ENCODE results near the gene URM1.
"Not testable (repeated sequence)": the region's sequence is repeated elsewhere in the genome, so short reads cannot be mapped to it uniquely, and the experiment has no call there.

URM1 gene

GRCh38 chr9:128414461-128414860 is 43.3 kb downstream of the URM1 start:
- intact Hi-C loops (cut with micrococcal nuclease): loop anchor here (5.0 kb wide), 1 partner anchor 117 kb away; no protein-coding TSS in a partner anchor
- Mint-ChIP-seq H3K27ac (no peak overlapping the region), H3K4me1 (ENCODE audit: low read depth) (peaks cover 11% of the 10 kb centered on the region)

DNA sequence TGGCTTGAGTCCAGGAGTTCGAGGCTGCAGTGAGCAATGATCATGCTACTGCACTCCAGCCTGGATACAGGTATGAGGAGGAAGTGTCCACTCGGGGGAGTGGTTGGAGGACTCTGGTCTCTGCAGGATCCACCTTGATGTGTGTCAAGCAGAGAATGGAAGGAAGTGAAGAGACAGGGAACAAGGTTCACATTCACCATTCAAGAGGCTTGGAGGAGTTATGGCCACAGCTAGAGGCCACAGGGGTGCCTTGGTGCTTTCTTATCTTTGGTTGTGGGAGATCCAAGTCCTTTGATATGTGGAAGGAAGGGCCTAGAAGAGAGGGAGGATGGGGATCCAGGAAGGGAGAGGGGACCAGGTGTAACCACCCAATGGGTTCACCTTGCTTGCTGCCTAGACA is 44.1 kb downstream of the URM1 start:
- no peaks in the 10 kb centered on the region for H3K36me3 Mint-ChIP-seq (ENCODE audit: low read depth)
- peaks cover 16% of the 10 kb centered on the region for H3K4me1 Mint-ChIP-seq (ENCODE audit: low read depth)
- H3K27ac Mint-ChIP-seq: no peak overlapping the region
- no peaks in the 10 kb centered on the region for H3K9me3 Mint-ChIP-seq
- intact Hi-C loops (cut with micrococcal nuclease): no loop called here
- no peak overlapping the region for H3K4me3 Mint-ChIP-seq
- peaks cover 68% of the 10 kb centered on the region for H3K27me3 Mint-ChIP-seq

More at GRCh38 chr9:128414461-128414860, 43.3 kb downstream of the URM1 start:
- H3K27me3 Mint-ChIP-seq: peaks cover 69% of the 10 kb centered on the region
- H3K4me3 Mint-ChIP-seq: no peak overlapping the region
- H3K36me3 Mint-ChIP-seq (ENCODE audit: low read depth): no peaks in the 10 kb centered on the region
- H3K9me3 Mint-ChIP-seq: no peaks in the 10 kb centered on the region

DNA sequence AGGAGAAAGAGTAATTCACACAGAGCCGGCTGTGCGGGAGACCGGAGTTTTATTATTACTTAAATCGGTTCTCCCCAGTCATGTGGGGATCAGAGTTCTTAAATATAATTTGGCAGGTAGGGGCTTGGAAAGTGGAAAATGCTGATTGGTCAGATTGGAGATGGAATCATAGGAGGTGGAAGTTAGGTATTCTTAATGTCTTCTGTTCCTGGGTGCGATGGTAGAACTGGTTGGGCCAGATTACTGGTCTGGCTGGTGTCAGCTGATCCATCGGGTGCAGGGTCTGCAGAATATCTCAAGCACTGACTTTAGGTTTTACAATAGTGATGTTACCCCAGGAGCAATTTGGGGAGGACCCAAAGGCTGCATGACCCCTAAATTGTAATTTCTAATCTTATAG is 44.8 kb downstream of the URM1 start:
- peaks cover 18% of the 10 kb centered on the region for H3K4me1 Mint-ChIP-seq (ENCODE audit: low read depth)
- intact Hi-C loops (cut with micrococcal nuclease): no loop called here
- H3K27ac Mint-ChIP-seq: no peak overlapping the region
- no peaks in the 10 kb centered on the region for H3K36me3 Mint-ChIP-seq (ENCODE audit: low read depth)
- no peak overlapping the region for H3K4me3 Mint-ChIP-seq
- peaks cover 63% of the 10 kb centered on the region for H3K27me3 Mint-ChIP-seq
- no peaks in the 10 kb centered on the region for H3K9me3 Mint-ChIP-seq

- Mint-ChIP-seq H3K27ac (no peak overlapping the region), H3K4me3 (no peak overlapping the region), H3K27me3 (peaks cover 62% of the 10 kb centered on the region), H3K4me1 (ENCODE audit: low read depth) (peaks cover 23% of the 10 kb centered on the region), H3K9me3 (no peaks in the 10 kb centered on the region), H3K36me3 (ENCODE audit: low read depth) (no peaks in the 10 kb centered on the region)
- intact Hi-C loops (cut with micrococcal nuclease): no loop called here
These were observed 45.4 kb downstream of the URM1 start for GRCh38 chr9:128416432-128417019.

DNA sequence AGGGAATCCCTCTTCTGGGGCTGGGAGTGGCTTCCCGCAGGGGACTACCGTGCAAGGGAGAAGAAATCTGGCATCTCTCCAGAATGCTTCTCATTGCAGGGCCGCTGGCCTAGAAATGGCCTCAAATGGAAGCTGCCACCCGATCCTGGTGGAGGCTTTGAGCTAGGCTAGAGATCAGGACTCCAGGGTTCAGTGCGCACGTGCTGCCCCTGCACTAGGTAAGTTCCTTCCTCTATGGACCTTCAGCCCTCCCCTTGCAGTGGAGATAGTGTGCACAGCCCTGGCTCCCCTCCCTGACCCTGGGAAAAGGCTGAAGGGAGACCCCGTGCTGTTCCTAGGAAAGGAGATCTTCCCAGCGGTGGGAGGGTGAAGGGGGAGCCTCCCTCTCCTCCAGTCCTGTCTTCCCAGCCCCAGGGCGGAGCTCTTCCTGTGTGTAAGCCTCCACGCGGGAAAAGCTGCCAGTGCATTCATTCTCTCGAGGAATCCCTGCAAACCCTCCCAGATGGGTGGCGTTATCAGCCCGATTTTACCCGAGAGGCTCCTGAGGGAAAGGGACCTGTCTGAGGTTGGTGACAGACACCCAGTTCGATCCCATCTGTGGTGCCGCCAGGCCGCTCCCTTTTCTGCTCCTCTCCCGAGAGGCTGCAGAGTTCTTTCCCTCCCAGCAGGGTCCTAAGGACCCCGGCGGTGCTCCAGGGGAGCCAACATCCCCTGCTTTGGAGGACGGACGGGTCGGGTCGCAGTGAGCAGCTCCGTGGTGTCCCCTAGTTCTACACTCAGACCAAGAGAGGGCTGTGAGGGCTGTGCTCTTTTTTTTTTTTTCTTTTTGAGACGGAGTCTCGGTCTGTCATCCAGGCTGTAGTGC is 48.1 kb downstream of the URM1 start:
- intact Hi-C loops (cut with micrococcal nuclease): no loop called here
- Mint-ChIP-seq H3K27me3 (peaks cover 56% of the 10 kb centered on the region), H3K9me3 (no peaks in the 10 kb centered on the region), H3K27ac (no peak overlapping the region), H3K4me1 (ENCODE audit: low read depth) (peaks cover 28% of the 10 kb centered on the region), H3K36me3 (ENCODE audit: low read depth) (no peaks in the 10 kb centered on the region), H3K4me3 (peak overlapping the region; percentile 74)

- no peaks in the 10 kb centered on the region for H3K36me3 Mint-ChIP-seq (ENCODE audit: low read depth)
- peaks cover 51% of the 10 kb centered on the region for H3K27me3 Mint-ChIP-seq
- H3K4me3 Mint-ChIP-seq: peak overlapping the region; percentile 74
- intact Hi-C loops (cut with micrococcal nuclease): no loop called here
- H3K4me1 Mint-ChIP-seq (ENCODE audit: low read depth): peaks cover 28% of the 10 kb centered on the region
- no peaks in the 10 kb centered on the region for H3K9me3 Mint-ChIP-seq
- no peak overlapping the region for H3K27ac Mint-ChIP-seq
These were observed 49.0 kb downstream of the URM1 start for GRCh38 chr9:128420060-128420650.

- H3K36me3 Mint-ChIP-seq (ENCODE audit: low read depth): no peaks in the 10 kb centered on the region
- H3K9me3 Mint-ChIP-seq: no peaks in the 10 kb centered on the region
- H3K27ac Mint-ChIP-seq: peak within 1 kb of the TSS; percentile 39
- intact Hi-C loops (cut with micrococcal nuclease): no loop called here
- peak within 1 kb of the TSS; percentile 75 for H3K4me3 Mint-ChIP-seq
- peaks cover 44% of the 10 kb centered on the region for H3K27me3 Mint-ChIP-seq
- H3K4me1 Mint-ChIP-seq (ENCODE audit: low read depth): peaks cover 28% of the 10 kb centered on the region
These were observed 49.7 kb downstream of the URM1 start, which contains the start of gene CERCAM for GRCh38 chr9:128420651-128421481. Gene CERCAM, plus strand, starts transcription at chr9:128420857. Its CDS starts 21 bp downstream, at chr9:128420878.

DNA sequence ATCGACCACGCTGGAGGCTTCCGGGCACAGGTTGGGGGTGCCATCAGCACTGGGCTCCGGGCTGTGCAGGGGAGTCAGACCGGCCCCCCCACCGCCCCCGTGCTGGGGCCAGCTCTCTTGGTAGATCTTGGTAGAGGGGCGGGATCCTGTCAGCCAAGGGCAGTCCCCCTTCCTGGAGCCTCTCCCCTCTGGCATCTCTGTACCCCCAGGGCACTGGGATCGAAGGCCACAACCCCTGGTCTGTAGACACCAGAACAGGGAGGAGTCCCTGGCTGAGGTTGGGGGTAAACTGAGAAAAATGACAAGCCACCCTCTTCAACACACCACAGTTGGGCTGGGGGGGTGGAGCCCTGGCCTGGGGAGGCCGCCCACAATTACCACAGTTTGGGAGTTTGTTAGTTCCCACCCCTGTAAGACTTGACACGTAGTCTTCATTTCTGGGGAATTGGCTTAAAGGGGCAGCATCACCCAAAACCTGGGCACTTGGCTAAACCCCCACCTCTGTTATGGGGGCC is 50.4 kb downstream of the URM1 start:
- no peaks in the 10 kb centered on the region for H3K9me3 Mint-ChIP-seq
- H3K4me1 Mint-ChIP-seq (ENCODE audit: low read depth): peaks cover 24% of the 10 kb centered on the region
- no peaks in the 10 kb centered on the region for H3K36me3 Mint-ChIP-seq (ENCODE audit: low read depth)
- intact Hi-C loops (cut with micrococcal nuclease): no loop called here
- H3K4me3 Mint-ChIP-seq: peak overlapping the region; percentile 75
- H3K27me3 Mint-ChIP-seq: peaks cover 37% of the 10 kb centered on the region
- H3K27ac Mint-ChIP-seq: peak overlapping the region; percentile 39

GRCh38 chr9:128422022-128422782 is 51.0 kb downstream of the URM1 start:
- H3K4me1 Mint-ChIP-seq (ENCODE audit: low read depth): peaks cover 22% of the 10 kb centered on the region
- intact Hi-C loops (cut with micrococcal nuclease); H3K9me3 Mint-ChIP-seq; H3K4me3 Mint-ChIP-seq; H3K36me3 Mint-ChIP-seq (ENCODE audit: low read depth); H3K27ac Mint-ChIP-seq: not testable (repeated sequence)
- H3K27me3 Mint-ChIP-seq: peaks cover 34% of the 10 kb centered on the region

DNA sequence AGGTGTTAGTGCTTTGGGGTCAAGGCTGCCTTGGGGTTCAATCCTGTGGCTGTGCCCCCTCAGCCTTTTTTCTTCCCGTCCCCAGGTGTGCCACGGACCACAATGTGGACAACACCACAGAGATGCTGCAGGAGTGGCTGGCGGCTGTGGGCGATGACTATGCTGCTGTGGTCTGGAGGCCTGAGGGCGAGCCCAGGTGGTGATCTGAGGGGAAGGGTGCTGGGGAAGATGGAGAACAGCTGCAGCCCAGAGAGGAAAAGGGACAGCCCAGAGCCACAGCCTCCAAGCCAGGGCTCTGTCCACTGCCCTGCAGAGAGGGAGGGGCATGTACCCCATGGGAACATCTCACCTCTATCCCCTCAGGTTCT is 51.6 kb downstream of the URM1 start:
- no peaks in the 10 kb centered on the region for H3K9me3 Mint-ChIP-seq
- H3K4me1 Mint-ChIP-seq (ENCODE audit: low read depth): peaks cover 22% of the 10 kb centered on the region
- no peaks in the 10 kb centered on the region for H3K36me3 Mint-ChIP-seq (ENCODE audit: low read depth)
- H3K27ac Mint-ChIP-seq: no peak overlapping the region
- H3K4me3 Mint-ChIP-seq: no peak overlapping the region
- H3K27me3 Mint-ChIP-seq: peaks cover 30% of the 10 kb centered on the region
- intact Hi-C loops (cut with micrococcal nuclease): no loop called here

DNA sequence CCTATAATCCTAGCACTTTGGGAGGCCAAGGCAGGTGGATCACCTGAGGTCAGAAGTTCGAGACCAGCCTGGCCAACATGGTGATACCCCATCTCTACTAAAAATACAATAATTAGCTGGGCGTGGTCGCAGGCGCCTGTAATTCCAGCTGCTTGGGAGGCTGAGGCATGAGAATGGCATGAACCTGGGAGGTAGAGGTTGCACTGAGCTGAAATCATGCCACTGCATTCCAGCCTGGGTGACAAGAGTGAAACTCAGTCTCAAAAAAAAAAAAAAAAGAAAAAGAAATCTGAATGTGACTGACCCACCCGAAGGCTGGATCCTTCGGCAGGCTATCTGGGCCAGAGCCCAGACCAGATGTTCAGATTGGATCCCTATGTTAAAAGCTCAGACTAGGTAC is 52.2 kb downstream of the URM1 start:
- intact Hi-C loops (cut with micrococcal nuclease); H3K9me3 Mint-ChIP-seq; H3K27ac Mint-ChIP-seq; H3K36me3 Mint-ChIP-seq (ENCODE audit: low read depth); H3K4me3 Mint-ChIP-seq: not testable (repeated sequence)
- Mint-ChIP-seq H3K4me1 (ENCODE audit: low read depth) (peaks cover 22% of the 10 kb centered on the region), H3K27me3 (peaks cover 29% of the 10 kb centered on the region)

- Mint-ChIP-seq H3K27ac (no peak overlapping the region), H3K27me3 (peaks cover 19% of the 10 kb centered on the region), H3K4me3 (no peak overlapping the region), H3K36me3 (ENCODE audit: low read depth) (no peaks in the 10 kb centered on the region), H3K9me3 (no peaks in the 10 kb centered on the region), H3K4me1 (ENCODE audit: low read depth) (peaks cover 18% of the 10 kb centered on the region)
- intact Hi-C loops (cut with micrococcal nuclease): no loop called here
These were observed 53.1 kb downstream of the URM1 start for GRCh38 chr9:128424268-128424780.

Data from dendritic cell treated with granulocyte-macrophage colony-stimulating factor and Interleukin-4, amounts not matched to agents 40 ng/mL and 50 ng/mL, for 4 days (primary cell).